Measurements from ENCODE around the gene SLC25A12. TPM values are rescaled to one million over a fixed set of nuclear protein-coding genes. Genes with fewer than 3 reads are reported as not detected.

SLC25A12 gene
- total and polyA plus RNA-seq, 2 donors (not counting 1 experiment from before 2014, with no cell fraction given): 10.0 to 21.0 TPM

DNA sequence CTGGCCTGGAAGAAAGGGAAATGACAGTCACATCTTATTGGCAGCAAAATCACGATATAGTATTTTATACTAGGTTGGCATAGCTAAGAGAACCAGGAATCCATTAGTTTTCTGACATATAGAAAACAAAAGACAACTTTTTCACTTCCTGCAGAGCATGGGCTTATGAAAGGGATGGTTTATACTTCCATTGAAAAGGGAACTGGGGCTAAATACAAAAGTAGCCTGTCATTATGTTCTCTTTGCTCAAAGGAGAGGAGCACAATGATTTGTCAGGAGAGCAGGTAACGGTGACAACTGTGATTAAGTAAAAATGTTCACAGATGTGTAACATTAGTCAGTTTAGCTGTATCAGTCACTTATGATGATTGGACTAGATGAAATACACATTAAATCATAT, 46.4 kb downstream of the SLC25A12 start:
- Mint-ChIP-seq H3K4me3 (no peak overlapping the region), H3K9me3 (ENCODE audit: insufficient read depth) (no peaks in the 10 kb centered on the region), H3K4me1 (no peaks in the 10 kb centered on the region), H3K27ac (no peak overlapping the region), H3K27me3 (no peaks in the 10 kb centered on the region)
- Histone ChIP-seq H3K79me2 (ENCODE audit: control insufficient read depth, insufficient read depth, low read length) (no peaks in the 10 kb centered on the region), H3K4me2 (replicated peaks; ENCODE audit: low read depth, low read length, poor library complexity, severe bottlenecking) (no peak overlapping the region), H3K9me3 (ENCODE audit: control extremely low read depth in 1 of 3, control insufficient read depth in 2 of 3, insufficient read depth in 1 of 3, low read length in 2 of 3) (no peaks in the 10 kb centered on the region), H3K27ac (ENCODE audit: low read length in 2 of 2) (no peak overlapping the region), H3K36me3 (replicated peaks in 1 of 2; ENCODE audit: control extremely low read depth in 1 of 2, control insufficient read depth in 1 of 2, extremely low read depth in 1 of 2, insufficient read depth in 2 of 2, low read length in 1 of 2) (peaks cover 2 to 15% of the 10 kb centered on the region in 2 experiments), H3K27me3 (replicated peaks in 1 of 4; ENCODE audit: control extremely low read depth in 1 of 4, control insufficient read depth in 3 of 4, insufficient read depth in 4 of 4, low read length in 3 of 4) (no peaks in the 10 kb centered on the region), H4K20me1 (ENCODE audit: control insufficient read depth, insufficient read depth, low read length, poor library complexity, severe bottlenecking) (no peaks in the 10 kb centered on the region), H3K4me1 (ENCODE audit: control insufficient read depth in 2 of 2, insufficient read depth in 2 of 2, low read length in 2 of 2) (no peaks in the 10 kb centered on the region), H2AFZ (ENCODE audit: insufficient read depth, low read depth, low read length, poor library complexity, severe bottlenecking) (no peak overlapping the region), H3K9ac (ENCODE audit: low read length) (no peak overlapping the region), H3K4me3 (ENCODE audit: control extremely low read depth in 1 of 5, extremely low read depth in 1 of 5, insufficient read depth in 1 of 5, low read depth in 2 of 5, low read length in 4 of 5) (no peak overlapping the region)
- ATAC-seq (ENCODE audit: low read depth) (no peak), DNase-seq (no peak)
- WGBS (ENCODE audit: insufficient coverage): no CpG with 5 or more reads among the region's 2 CpGs
- TF ChIP-seq EZH2 (IDR thresholded peaks at IDR 0.05; ENCODE audit: borderline replicate concordance, insufficient read depth, low read depth, low read length, poor library complexity, severe bottlenecking) (no peak), CTCF (IDR thresholded peaks at IDR 0.05) (no peak)
- intact Hi-C loops (cut with micrococcal nuclease): no loop called here
- ChIA-PET POLR2A (no interaction called here), CTCF (no interaction called here)

DNA sequence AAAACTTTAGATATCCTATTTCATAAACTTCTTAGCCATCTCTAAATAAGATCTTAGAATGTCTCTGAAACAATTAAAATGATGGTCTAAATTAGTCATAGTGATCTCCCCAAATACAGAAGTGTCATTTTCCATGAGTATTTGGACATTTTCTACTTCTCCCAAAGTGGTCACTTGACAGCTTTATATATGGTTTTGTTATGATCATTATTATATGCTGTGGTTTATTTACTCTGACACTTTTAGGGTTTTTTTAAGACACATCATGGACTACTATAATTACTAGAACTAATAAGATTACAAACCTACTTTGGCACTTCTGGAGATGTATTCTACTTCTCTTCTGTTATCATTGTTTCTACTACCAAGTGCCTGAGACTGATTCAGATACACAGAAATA, 47.1 kb downstream of the SLC25A12 start:
- ATAC-seq (ENCODE audit: low read depth): no peak
- Histone ChIP-seq H3K9me3 (ENCODE audit: control extremely low read depth in 1 of 3, control insufficient read depth in 2 of 3, insufficient read depth in 1 of 3, low read length in 2 of 3) (peaks cover 0 to 4% (median 1%) of the 10 kb centered on the region in 3 donors), H3K79me2 (ENCODE audit: control insufficient read depth, insufficient read depth, low read length) (no peaks in the 10 kb centered on the region), H3K4me2 (replicated peaks; ENCODE audit: low read depth, low read length, poor library complexity, severe bottlenecking) (no peak overlapping the region), H3K9ac (ENCODE audit: low read length) (no peak overlapping the region), H3K36me3 (replicated peaks in 1 of 2; ENCODE audit: control extremely low read depth in 1 of 2, control insufficient read depth in 1 of 2, extremely low read depth in 1 of 2, insufficient read depth in 2 of 2, low read length in 1 of 2) (peaks cover 2 to 17% of the 10 kb centered on the region in 2 experiments), H3K4me3 (ENCODE audit: control extremely low read depth in 1 of 5, extremely low read depth in 1 of 5, insufficient read depth in 1 of 5, low read depth in 2 of 5, low read length in 4 of 5) (no peak overlapping the region), H2AFZ (ENCODE audit: insufficient read depth, low read depth, low read length, poor library complexity, severe bottlenecking) (no peak overlapping the region), H4K20me1 (ENCODE audit: control insufficient read depth, insufficient read depth, low read length, poor library complexity, severe bottlenecking) (no peaks in the 10 kb centered on the region), H3K27me3 (replicated peaks in 1 of 4; ENCODE audit: control extremely low read depth in 1 of 4, control insufficient read depth in 3 of 4, insufficient read depth in 4 of 4, low read length in 3 of 4) (no peaks in the 10 kb centered on the region), H3K27ac (ENCODE audit: low read length in 2 of 2) (no peak overlapping the region), H3K4me1 (ENCODE audit: control insufficient read depth in 2 of 2, insufficient read depth in 2 of 2, low read length in 2 of 2) (no peaks in the 10 kb centered on the region)
- Mint-ChIP-seq H3K27ac (no peak overlapping the region), H3K27me3 (no peaks in the 10 kb centered on the region), H3K4me1 (no peaks in the 10 kb centered on the region), H3K4me3 (no peak overlapping the region), H3K9me3 (ENCODE audit: insufficient read depth) (no peaks in the 10 kb centered on the region)
- ChIA-PET POLR2A (no interaction called here), CTCF (no interaction called here)
- DNase-seq: no peak
- intact Hi-C loops (cut with micrococcal nuclease): no loop called here
- TF ChIP-seq CTCF (IDR thresholded peaks at IDR 0.05) (no peak), EZH2 (IDR thresholded peaks at IDR 0.05; ENCODE audit: borderline replicate concordance, insufficient read depth, low read depth, low read length, poor library complexity, severe bottlenecking) (no peak)
